OCI-M2 (cell line): ENCODE measurements around the gene KLHL1.
"Not testable (repeated sequence)": the region's sequence is repeated elsewhere in the genome, so short reads cannot be mapped to it uniquely, and the experiment has no call there.

ENCODE experiments used
- DNase-seq: peaks from one replicate; lab custom pipeline; 2025; ENCODE audit not compliant: unreplicated experiment; lab: John Stamatoyannopoulos, UW

KLHL1 gene

GRCh38 chr13:70108356-70109105 is at the start of gene KLHL1:
KLHL1 (minus strand) TSS chr13:70108452; CDS start chr13:70107699, 753 bp downstream.
- DNase-seq: no peak

- DNase-seq: not testable (repeated sequence)
These were observed 34.4 kb upstream of the KLHL1 start for GRCh38 chr13:70142658-70143057.

- DNase-seq: no peak
These were observed 19.8 kb upstream of the KLHL1 start for GRCh38 chr13:70128098-70128497.

GRCh38 chr13:70125693-70126092 is 17.4 kb upstream of the KLHL1 start:
- DNase-seq: no peak

- DNase-seq: no peak
These were observed 9.2 kb upstream of the KLHL1 start for GRCh38 chr13:70117338-70117905.

- no peak for DNase-seq
These were observed 562 bp downstream of the KLHL1 start, which contains the start of gene ATXN8OS for GRCh38 chr13:70107498-70108281. ATXN8OS (plus strand) TSS chr13:70107826.

GRCh38 chr13:70107125-70107497 is 1.1 kb downstream of the KLHL1 start:
- DNase-seq: no peak

- DNase-seq: no peak
These were observed 3.8 kb downstream of the KLHL1 start for GRCh38 chr13:70104481-70104880.

- no peak for DNase-seq
These were observed 9.6 kb downstream of the KLHL1 start for GRCh38 chr13:70098669-70099068.

- no peak for DNase-seq
These were observed 18.1 kb downstream of the KLHL1 start for GRCh38 chr13:70090036-70090723.

GRCh38 chr13:70088926-70089325 is 19.3 kb downstream of the KLHL1 start:
- DNase-seq: no peak

GRCh38 chr13:70087247-70087646 is 21.0 kb downstream of the KLHL1 start:
- DNase-seq: no peak

- no peak for DNase-seq
These were observed 28.2 kb downstream of the KLHL1 start for GRCh38 chr13:70080012-70080411.

GRCh38 chr13:70054572-70054971 is 53.7 kb downstream of the KLHL1 start:
- no peak for DNase-seq

GRCh38 chr13:70051531-70051930 is 56.7 kb downstream of the KLHL1 start:
- no peak for DNase-seq

GRCh38 chr13:70043685-70044084 is 64.6 kb downstream of the KLHL1 start:
- no peak for DNase-seq

- DNase-seq: no peak
These were observed 66.1 kb downstream of the KLHL1 start for GRCh38 chr13:70042193-70042592.

- no peak for DNase-seq
These were observed 74.0 kb downstream of the KLHL1 start for GRCh38 chr13:70034286-70034685.

GRCh38 chr13:70027551-70027950 is 80.7 kb downstream of the KLHL1 start:
- no peak for DNase-seq

GRCh38 chr13:70023516-70023915 is 84.7 kb downstream of the KLHL1 start:
- no peak for DNase-seq

GRCh38 chr13:70022646-70023045 is 85.6 kb downstream of the KLHL1 start:
- DNase-seq: no peak
